Left cardiac atrium (tissue), 4 donors: ENCODE data around the gene ABTB1. TPM values are rescaled to one million over a fixed set of nuclear protein-coding genes. Genes with fewer than 3 reads are reported as not detected.
"Not testable (repeated sequence)": the region's sequence is repeated elsewhere in the genome, so short reads cannot be mapped to it uniquely, and the experiment has no call there.

Experiments
- ATAC-seq, 2 donors: fragments of 200-7000 bp; cut with Tn5 transposase; one replicate each; pipeline ENCODE4 v1.9.1; 2020; ENCODE audit warnings: mild to moderate bottlenecking in 2 of 2, moderate library complexity in 2 of 2
- DNase-seq: peaks from one replicate; pipeline ENCODE4 v3.0.0-alpha.2; 2020
- intact Hi-C, 2 donors: fragments of 100-400 bp; cut with DNase I; formaldehyde crosslinking; loops; one replicate each; pipeline versions ENCODE4 v1.14.1 to v1.15.1; 2022 to 2023
- total RNA-seq, 2 donors: library from RNA; stranded (reverse); fragmentation: NEBNext Ultra II Directional; extraction: Animal tissue kit (Norgen Biotek cat#: 25700); gene quantifications; one replicate each; pipeline ENCODE4 v1.2.1, GENCODE V29; 2021
- donor health status: DM: no; HTN: yes; CAD: no.
- donor health status: DM: no; HTN: yes; CAD: no; lungs with severe emphysema.
- donor health status: DM: yes; HTN: yes; CAD: no.
- donor health status: Dilated cardiomyopathy.

The ABTB1 gene
- total RNA-seq, 2 donors from 2014 or later = 21.8 to 34.2 TPM

GRCh38 chr3:127692501-127693335, 20.0 kb downstream of the ABTB1 start:
- ATAC-seq (no peak), DNase-seq (peak; percentile 10)
- intact Hi-C loops = loop anchor here in 1 of 2 donors (10.0 kb wide), 1 partner anchor 132 kb away; the partner anchor contains the start of gene MGLL

- intact Hi-C loops = loop anchor here in 1 of 2 donors (10.0 kb wide), 1 partner anchor 131 kb away; the partner anchor contains the start of gene MGLL
- no peak for ATAC-seq
- DNase-seq = peak; percentile 7
Observed at GRCh38 chr3:127693336-127693843, 20.6 kb downstream of the ABTB1 start.

GRCh38 chr3:127694467-127695215, 21.9 kb downstream of the ABTB1 start:
- intact Hi-C loops = loop anchor here in 1 of 2 donors (10.0 kb wide), 1 partner anchor 130 kb away; the partner anchor contains the start of gene MGLL
- ATAC-seq (no peak), DNase-seq (peak; percentile 66)

GRCh38 chr3:127697551-127698240, 24.9 kb downstream of the ABTB1 start:
- peak; percentile 85 for DNase-seq
- ATAC-seq = peak; percentile 74 to 79
- intact Hi-C loops = loop anchor here (2.0 to 10.0 kb wide), 2 partner anchors 123 to 127 kb away; partner anchors contain the start of gene MGLL (in 1 of the 2)

- DNase-seq = no peak
- intact Hi-C loops = loop anchor here in 1 of 2 donors (10.0 kb wide), 1 partner anchor 127 kb away; the partner anchor contains the start of gene MGLL
- ATAC-seq = no peak
Observed at GRCh38 chr3:127698286-127698685, 25.5 kb downstream of the ABTB1 start.

GRCh38 chr3:127698691-127699415, 26.1 kb downstream of the ABTB1 start:
- peak; percentile 22 for DNase-seq

GRCh38 chr3:127699416-127700300, 26.9 kb downstream of the ABTB1 start:
- no peak for ATAC-seq
- intact Hi-C loops = loop anchor here (5.0 to 10.0 kb wide), 2 partner anchors 48 to 125 kb away; partner anchors contain the start of gene MGLL (in 1 of the 2)
- peak; percentile 15 for DNase-seq

More at GRCh38 chr3:127698691-127699415, 26.1 kb downstream of the ABTB1 start:
- ATAC-seq = no peak
- intact Hi-C loops = loop anchor here in 1 of 2 donors (10.0 kb wide), 1 partner anchor 126 kb away; the partner anchor contains the start of gene MGLL

- peak; percentile 13 for DNase-seq
- intact Hi-C loops = loop anchor here in 1 of 2 donors (5.0 kb wide), 1 partner anchor 47 kb away; no protein-coding TSS in a partner anchor
- ATAC-seq = no peak
Observed at GRCh38 chr3:127700406-127700805, 27.7 kb downstream of the ABTB1 start.

- ATAC-seq (no peak), DNase-seq (peak; percentile 55)
- intact Hi-C loops = loop anchor here in 1 of 2 donors (5.0 kb wide), 1 partner anchor 46 kb away; no protein-coding TSS in a partner anchor
Observed at GRCh38 chr3:127701280-127701911, 28.6 kb downstream of the ABTB1 start.

- ATAC-seq = peak; percentile 27 to 38
- intact Hi-C loops = loop anchor here in 1 of 2 donors (5.0 kb wide), 1 partner anchor 45 kb away; no protein-coding TSS in a partner anchor
- peak; percentile 48 for DNase-seq
Observed at GRCh38 chr3:127702151-127702578, 29.4 kb downstream of the ABTB1 start.

GRCh38 chr3:127704840-127705239, 32.1 kb downstream of the ABTB1 start:
- DNase-seq, ATAC-seq: not testable (repeated sequence)
- intact Hi-C loops = loop anchor here in 1 of 2 donors (5.0 kb wide), 1 partner anchor 42 kb away; no protein-coding TSS in a partner anchor

- peak in 1 of 2 donors; percentile 46 for ATAC-seq
- no peak for DNase-seq
- intact Hi-C loops = no loop called here
Observed at GRCh38 chr3:127706312-127706711, 33.6 kb downstream of the ABTB1 start.

- ATAC-seq = no peak
- intact Hi-C loops = no loop called here
- no peak for DNase-seq
Observed at GRCh38 chr3:127706785-127707351, 34.1 kb downstream of the ABTB1 start.

- DNase-seq = no peak
- intact Hi-C loops = no loop called here
- ATAC-seq = no peak
Observed at GRCh38 chr3:127707851-127708411, 35.2 kb downstream of the ABTB1 start.

GRCh38 chr3:127708837-127709236, 36.1 kb downstream of the ABTB1 start:
- intact Hi-C loops = no loop called here

More at GRCh38 chr3:127708837-127709236, 36.1 kb downstream of the ABTB1 start:
- DNase-seq = no peak
- no peak for ATAC-seq
